OCI-LY7 (cell line): ENCODE measurements around the gene KIF11.

Experiments
- EZH2phosphoT487 ChIP-seq: fragments of 200-600 bp; sonication (generic); IDR thresholded peaks from 2 replicates; pipeline ENCODE4 v1.6.1; 2018; ENCODE audit warnings: low read depth, borderline replicate concordance, mild to moderate bottlenecking, mixed run types, antibody characterized with exemption, low read length, moderate library complexity, mixed read lengths
- TF ChIP-seq, protein P1 (sequence below): fragments of 200-600 bp; sonication (generic); conservative IDR thresholded peaks from 2 replicates; pipeline ENCODE4 v1.5.1; 2014; ENCODE audit warnings: mild to moderate bottlenecking, antibody characterized with exemption, low read length, moderate library complexity, mixed read lengths

DNA sequence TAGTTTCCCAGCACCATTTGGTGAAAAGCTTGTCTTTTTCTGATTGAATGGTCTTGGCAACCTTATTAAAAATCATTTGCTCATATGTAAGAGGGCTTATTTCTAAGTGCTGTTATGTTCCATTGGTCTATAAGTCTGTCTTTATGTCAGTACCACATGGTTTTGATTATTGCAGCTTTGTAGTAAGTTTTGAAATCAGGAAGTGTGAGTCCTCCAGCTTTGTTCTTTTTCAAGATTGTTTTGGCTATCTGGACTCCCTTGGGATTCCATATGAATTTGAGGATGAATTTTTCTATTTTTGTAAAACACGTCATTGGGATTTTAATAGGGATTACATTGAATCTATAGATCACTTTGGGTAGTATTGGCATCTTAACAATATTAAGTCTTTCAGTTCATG, 5.4 kb downstream of the KIF11 start:
- TF ChIP-seq, protein P1, sequence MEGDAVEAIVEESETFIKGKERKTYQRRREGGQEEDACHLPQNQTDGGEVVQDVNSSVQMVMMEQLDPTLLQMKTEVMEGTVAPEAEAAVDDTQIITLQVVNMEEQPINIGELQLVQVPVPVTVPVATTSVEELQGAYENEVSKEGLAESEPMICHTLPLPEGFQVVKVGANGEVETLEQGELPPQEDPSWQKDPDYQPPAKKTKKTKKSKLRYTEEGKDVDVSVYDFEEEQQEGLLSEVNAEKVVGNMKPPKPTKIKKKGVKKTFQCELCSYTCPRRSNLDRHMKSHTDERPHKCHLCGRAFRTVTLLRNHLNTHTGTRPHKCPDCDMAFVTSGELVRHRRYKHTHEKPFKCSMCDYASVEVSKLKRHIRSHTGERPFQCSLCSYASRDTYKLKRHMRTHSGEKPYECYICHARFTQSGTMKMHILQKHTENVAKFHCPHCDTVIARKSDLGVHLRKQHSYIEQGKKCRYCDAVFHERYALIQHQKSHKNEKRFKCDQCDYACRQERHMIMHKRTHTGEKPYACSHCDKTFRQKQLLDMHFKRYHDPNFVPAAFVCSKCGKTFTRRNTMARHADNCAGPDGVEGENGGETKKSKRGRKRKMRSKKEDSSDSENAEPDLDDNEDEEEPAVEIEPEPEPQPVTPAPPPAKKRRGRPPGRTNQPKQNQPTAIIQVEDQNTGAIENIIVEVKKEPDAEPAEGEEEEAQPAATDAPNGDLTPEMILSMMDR, result no peak
- TF ChIP-seq EZH2phosphoT487, result no peak
